Body of pancreas (tissue), 4 donors: ENCODE data around the gene MYO6.

Experiments used
- POLR2A ChIP-seq, 3 donors: fragments of 450-650 bp; IDR thresholded peaks; one replicate each; pipeline ENCODE4 v1.6.1; 2016; ENCODE audit warnings: antibody characterized with exemption in 3 of 3, mild to moderate bottlenecking in 2 of 3
- TF ChIP-seq, protein P1 (sequence below), 7 experiments: fragments of 450-650 bp in 4 of 7; fragments of 200-600 bp in 3 of 7; sonication (generic) in 3 of 7; IDR thresholded peaks; one replicate each; pipeline ENCODE4 v1.5.1; 2016 to 2019; ENCODE audit warnings: antibody characterized with exemption in 7 of 7

DNA sequence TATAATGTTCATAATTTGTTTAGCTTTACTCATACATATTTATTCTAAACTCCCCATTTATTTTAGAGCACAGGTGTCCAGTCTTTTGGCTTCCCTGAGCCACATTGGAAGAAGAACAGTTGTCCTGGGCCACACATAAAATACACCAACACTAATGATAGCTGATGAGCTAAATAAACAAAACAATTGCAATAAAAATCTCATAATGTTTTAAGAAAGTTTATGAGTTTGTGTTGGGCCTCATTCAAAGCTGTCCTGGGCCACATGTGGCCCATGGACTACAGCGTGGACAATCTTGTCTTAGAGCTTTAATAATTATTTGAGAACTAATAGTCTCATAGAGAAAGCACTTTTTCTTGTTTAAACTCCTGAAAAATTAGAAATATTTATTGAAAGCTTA is 131.3 kb downstream of the MYO6 start:
- TF ChIP-seq, protein P1, sequence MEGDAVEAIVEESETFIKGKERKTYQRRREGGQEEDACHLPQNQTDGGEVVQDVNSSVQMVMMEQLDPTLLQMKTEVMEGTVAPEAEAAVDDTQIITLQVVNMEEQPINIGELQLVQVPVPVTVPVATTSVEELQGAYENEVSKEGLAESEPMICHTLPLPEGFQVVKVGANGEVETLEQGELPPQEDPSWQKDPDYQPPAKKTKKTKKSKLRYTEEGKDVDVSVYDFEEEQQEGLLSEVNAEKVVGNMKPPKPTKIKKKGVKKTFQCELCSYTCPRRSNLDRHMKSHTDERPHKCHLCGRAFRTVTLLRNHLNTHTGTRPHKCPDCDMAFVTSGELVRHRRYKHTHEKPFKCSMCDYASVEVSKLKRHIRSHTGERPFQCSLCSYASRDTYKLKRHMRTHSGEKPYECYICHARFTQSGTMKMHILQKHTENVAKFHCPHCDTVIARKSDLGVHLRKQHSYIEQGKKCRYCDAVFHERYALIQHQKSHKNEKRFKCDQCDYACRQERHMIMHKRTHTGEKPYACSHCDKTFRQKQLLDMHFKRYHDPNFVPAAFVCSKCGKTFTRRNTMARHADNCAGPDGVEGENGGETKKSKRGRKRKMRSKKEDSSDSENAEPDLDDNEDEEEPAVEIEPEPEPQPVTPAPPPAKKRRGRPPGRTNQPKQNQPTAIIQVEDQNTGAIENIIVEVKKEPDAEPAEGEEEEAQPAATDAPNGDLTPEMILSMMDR (IDR thresholded peaks at IDR 0.05), result no peak
- no peak for TF ChIP-seq POLR2A (IDR thresholded peaks at IDR 0.05)
